Panc1 (cell line): ENCODE results near the gene TSHZ1. TPM values are rescaled to one million over a fixed set of nuclear protein-coding genes. Genes with fewer than 3 reads are reported as not detected.

Experiments
- ATAC-seq: fragments of 200-7000 bp; cut with Tn5 transposase; 2 replicates; pipeline ENCODE4 v1.9.1; 2020; ENCODE audit warnings: mild to moderate bottlenecking, moderate library complexity
- BruUV-seq: library from RNA; stranded (reverse); fragments of 400-500 nt; replicated peaks from 2 replicates; lab custom pipeline; 2021; lab: Mats Ljungman, UMichigan
- CTCF ChIA-PET: fragments of 300-600 bp; sonication (Branson Sonifier 250); formaldehyde crosslinking; loops from one replicate; lab custom pipeline; 2022; ENCODE audit warnings: antibody characterized with exemption; lab: Charles Lee
- POLR2A ChIA-PET: fragments of 300-600 bp; sonication (Branson Sonifier 250); formaldehyde crosslinking; loops from one replicate; lab custom pipeline; 2022; ENCODE audit warnings: antibody characterized with exemption; lab: Charles Lee
- DNase-seq: peaks from one replicate; pipeline ENCODE4 v3.0.0-alpha.2; 2010; ENCODE audit warnings: low read depth, low spot score
- H3K27ac ChIP-seq: 2 replicates; pipeline ENCODE4 v1.5.1; 2011; ENCODE audit warnings: mild to moderate bottlenecking, low read length, inconsistent platforms
- H3K27me3 ChIP-seq: fragments of 200-500 bp; sonication (Bioruptor generic); 2 replicates; pipeline ENCODE4 v1.6.0; 2014; ENCODE audit warnings: low read length, inconsistent platforms; ENCODE audit not compliant: control insufficient read depth, insufficient read depth
- H3K36me3 ChIP-seq: fragments of 200-500 bp; sonication (Bioruptor generic); 2 replicates; pipeline ENCODE4 v1.5.1; 2014; ENCODE audit warnings: inconsistent platforms, mild to moderate bottlenecking, low read length, moderate library complexity; ENCODE audit not compliant: control insufficient read depth, insufficient read depth
- H3K4me1 ChIP-seq: 2 replicates; pipeline ENCODE4 v1.5.1; 2011; ENCODE audit warnings: inconsistent platforms, mild to moderate bottlenecking, low read length, moderate library complexity; ENCODE audit not compliant: control insufficient read depth, insufficient read depth
- H3K4me3 ChIP-seq, 2 experiments: 2 replicates each; pipeline ENCODE4 v1.5.1; 2011 to 2012; ENCODE audit warnings: low read depth in 2 of 2, low read length in 2 of 2, mild to moderate bottlenecking in 2 of 2, inconsistent platforms in 1 of 2, moderate library complexity in 1 of 2
- H3K9me3 ChIP-seq: fragments of 200-500 bp; sonication (Bioruptor generic); 2 replicates; pipeline ENCODE4 v1.5.1; 2014; ENCODE audit warnings: low read depth, mild to moderate bottlenecking, inconsistent platforms, low read length, moderate library complexity; ENCODE audit not compliant: control insufficient read depth, insufficient read depth
- POLR2AphosphoS5 ChIP-seq: IDR thresholded peaks from 2 replicates; pipeline ENCODE4 v1.6.1; 2012; ENCODE audit warnings: mild to moderate bottlenecking, low read depth, low read length, moderate library complexity
- SIN3A ChIP-seq: IDR thresholded peaks from 2 replicates; pipeline ENCODE4 v1.6.1; 2012; ENCODE audit warnings: low read depth, mild to moderate bottlenecking, low read length, moderate library complexity, borderline replicate concordance; ENCODE audit not compliant: insufficient read depth
- TCF7L2 ChIP-seq: IDR thresholded peaks from 2 replicates; pipeline ENCODE4 v1.6.1; 2011; ENCODE audit warnings: mild to moderate bottlenecking, low read depth, low read length, inconsistent platforms
- in situ Hi-C: cut with HindIII; loops from 2 replicates; pipeline ENCODE4 v1.10.0; 2016; ENCODE audit warnings: low sequenced_read_pairs, low pct_unique_long_range_greater_than_20kb
- intact Hi-C: fragments of 100-400 bp; cut with micrococcal nuclease; formaldehyde crosslinking; loops from one replicate; pipeline ENCODE4 v1.10.0; 2022; ENCODE audit not compliant: unreplicated experiment
- total RNA-seq: library from RNA; stranded (reverse); gene quantifications from one replicate; pipeline ENCODE4 v1.2.1, GENCODE V29; 2021; ENCODE audit not compliant: unreplicated experiment
- TF ChIP-seq, protein P1 (sequence below): fragments of 450-650 bp; IDR thresholded peaks from 2 replicates; pipeline ENCODE4 v1.5.1; 2017; ENCODE audit warnings: mild to moderate bottlenecking
- TF ChIP-seq, protein P2 (sequence below), 2 experiments: IDR thresholded peaks; 2 replicates each; pipeline ENCODE4 v1.6.1; 2011 to 2012; ENCODE audit warnings: low read depth in 2 of 2, control low read depth in 1 of 2, low read length in 1 of 2, mild to moderate bottlenecking in 1 of 2, moderate library complexity in 1 of 2; ENCODE audit not compliant: insufficient read depth in 1 of 2

The TSHZ1 gene
- total RNA-seq, 1 experiment from 2014 or later: 10.0 TPM

DNA sequence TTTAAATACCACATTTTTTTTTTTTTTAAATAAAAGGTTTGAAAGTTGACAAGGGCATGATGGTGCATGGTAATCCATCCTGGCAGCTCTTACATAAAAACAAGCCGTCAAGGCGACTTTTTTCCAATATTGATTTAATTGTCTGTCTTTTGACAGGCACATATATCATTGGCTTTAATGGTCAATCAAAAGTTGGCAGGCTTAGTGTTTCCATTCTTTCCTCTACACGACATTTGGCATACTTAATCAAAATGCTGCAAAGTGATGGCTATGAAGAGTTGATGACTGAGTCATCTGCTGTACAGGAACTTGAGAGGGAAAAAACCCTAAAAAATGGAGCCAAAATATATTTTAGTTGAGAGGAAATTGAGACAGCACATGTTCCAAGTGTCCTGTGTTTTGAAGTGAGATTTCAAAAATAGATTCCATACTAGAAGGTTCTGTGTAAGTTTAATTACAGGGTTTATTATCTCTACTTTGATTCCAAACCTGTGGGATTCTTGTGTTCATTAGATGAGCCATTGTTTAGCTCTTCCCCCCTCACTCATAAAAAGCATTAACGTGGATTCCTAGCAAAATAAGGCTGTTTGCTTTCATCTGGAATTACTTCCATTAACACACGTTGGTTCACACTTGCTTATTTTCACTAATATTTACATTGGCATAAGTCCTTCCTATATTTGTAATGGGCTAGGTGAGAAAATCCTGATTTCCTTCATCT, 3.2 kb downstream of the TSHZ1 start:
- Histone ChIP-seq H3K4me3 (no peak overlapping the region), H3K36me3 (no peaks in the 10 kb centered on the region), H3K4me1 (peaks cover 29% of the 10 kb centered on the region), H3K27ac (no peak overlapping the region), H3K9me3 (no peaks in the 10 kb centered on the region), H3K27me3 (no peaks in the 10 kb centered on the region)
- ChIA-PET CTCF (no interaction called here), POLR2A (no interaction called here)
- DNase-seq (no peak), ATAC-seq (no peak)
- TF ChIP-seq, protein P1, sequence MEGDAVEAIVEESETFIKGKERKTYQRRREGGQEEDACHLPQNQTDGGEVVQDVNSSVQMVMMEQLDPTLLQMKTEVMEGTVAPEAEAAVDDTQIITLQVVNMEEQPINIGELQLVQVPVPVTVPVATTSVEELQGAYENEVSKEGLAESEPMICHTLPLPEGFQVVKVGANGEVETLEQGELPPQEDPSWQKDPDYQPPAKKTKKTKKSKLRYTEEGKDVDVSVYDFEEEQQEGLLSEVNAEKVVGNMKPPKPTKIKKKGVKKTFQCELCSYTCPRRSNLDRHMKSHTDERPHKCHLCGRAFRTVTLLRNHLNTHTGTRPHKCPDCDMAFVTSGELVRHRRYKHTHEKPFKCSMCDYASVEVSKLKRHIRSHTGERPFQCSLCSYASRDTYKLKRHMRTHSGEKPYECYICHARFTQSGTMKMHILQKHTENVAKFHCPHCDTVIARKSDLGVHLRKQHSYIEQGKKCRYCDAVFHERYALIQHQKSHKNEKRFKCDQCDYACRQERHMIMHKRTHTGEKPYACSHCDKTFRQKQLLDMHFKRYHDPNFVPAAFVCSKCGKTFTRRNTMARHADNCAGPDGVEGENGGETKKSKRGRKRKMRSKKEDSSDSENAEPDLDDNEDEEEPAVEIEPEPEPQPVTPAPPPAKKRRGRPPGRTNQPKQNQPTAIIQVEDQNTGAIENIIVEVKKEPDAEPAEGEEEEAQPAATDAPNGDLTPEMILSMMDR: no peak
- TF ChIP-seq TCF7L2: no peak
- TF ChIP-seq SIN3A: no peak
- no peak for TF ChIP-seq POLR2AphosphoS5
- TF ChIP-seq, protein P2, sequence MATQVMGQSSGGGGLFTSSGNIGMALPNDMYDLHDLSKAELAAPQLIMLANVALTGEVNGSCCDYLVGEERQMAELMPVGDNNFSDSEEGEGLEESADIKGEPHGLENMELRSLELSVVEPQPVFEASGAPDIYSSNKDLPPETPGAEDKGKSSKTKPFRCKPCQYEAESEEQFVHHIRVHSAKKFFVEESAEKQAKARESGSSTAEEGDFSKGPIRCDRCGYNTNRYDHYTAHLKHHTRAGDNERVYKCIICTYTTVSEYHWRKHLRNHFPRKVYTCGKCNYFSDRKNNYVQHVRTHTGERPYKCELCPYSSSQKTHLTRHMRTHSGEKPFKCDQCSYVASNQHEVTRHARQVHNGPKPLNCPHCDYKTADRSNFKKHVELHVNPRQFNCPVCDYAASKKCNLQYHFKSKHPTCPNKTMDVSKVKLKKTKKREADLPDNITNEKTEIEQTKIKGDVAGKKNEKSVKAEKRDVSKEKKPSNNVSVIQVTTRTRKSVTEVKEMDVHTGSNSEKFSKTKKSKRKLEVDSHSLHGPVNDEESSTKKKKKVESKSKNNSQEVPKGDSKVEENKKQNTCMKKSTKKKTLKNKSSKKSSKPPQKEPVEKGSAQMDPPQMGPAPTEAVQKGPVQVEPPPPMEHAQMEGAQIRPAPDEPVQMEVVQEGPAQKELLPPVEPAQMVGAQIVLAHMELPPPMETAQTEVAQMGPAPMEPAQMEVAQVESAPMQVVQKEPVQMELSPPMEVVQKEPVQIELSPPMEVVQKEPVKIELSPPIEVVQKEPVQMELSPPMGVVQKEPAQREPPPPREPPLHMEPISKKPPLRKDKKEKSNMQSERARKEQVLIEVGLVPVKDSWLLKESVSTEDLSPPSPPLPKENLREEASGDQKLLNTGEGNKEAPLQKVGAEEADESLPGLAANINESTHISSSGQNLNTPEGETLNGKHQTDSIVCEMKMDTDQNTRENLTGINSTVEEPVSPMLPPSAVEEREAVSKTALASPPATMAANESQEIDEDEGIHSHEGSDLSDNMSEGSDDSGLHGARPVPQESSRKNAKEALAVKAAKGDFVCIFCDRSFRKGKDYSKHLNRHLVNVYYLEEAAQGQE (IDR thresholded peaks at IDR 0.05; ENCODE audit: insufficient read depth in 1 of 2, low read depth in 2 of 2, low read length in 1 of 2): no peak
- no TSS peak for BruUV-seq
- in situ Hi-C loops (no loop called here), intact Hi-C loops (loop anchor here (10.0 kb wide), 1 partner anchor 559 kb away; no protein-coding TSS in a partner anchor)

DNA sequence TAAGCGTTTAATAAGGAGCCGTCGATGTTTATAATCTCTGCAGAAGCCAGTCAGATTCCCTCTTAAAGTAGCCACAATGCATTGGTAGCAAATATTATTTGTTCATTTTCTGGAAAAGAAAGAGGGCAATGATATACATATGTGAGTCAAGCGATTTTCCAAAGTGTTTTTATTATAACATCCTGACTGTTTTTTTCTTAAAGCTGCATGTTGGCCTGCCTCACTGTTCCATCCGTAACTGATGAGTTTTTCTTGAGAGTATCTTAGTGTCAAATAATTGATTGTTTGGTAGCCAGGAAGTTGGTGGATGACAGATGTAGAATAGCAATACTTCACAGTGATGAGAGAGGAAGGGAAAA, 3.7 kb downstream of the TSHZ1 start:
- BruUV-seq: no TSS peak
- in situ Hi-C loops: no loop called here
- Histone ChIP-seq H3K27me3 (no peaks in the 10 kb centered on the region), H3K9me3 (no peaks in the 10 kb centered on the region), H3K4me1 (peaks cover 29% of the 10 kb centered on the region), H3K4me3 (no peak overlapping the region), H3K27ac (no peak overlapping the region), H3K36me3 (no peaks in the 10 kb centered on the region)
- ATAC-seq (no peak), DNase-seq (no peak)
- intact Hi-C loops: loop anchor here (10.0 kb wide), 1 partner anchor 560 kb away; no protein-coding TSS in a partner anchor
- POLR2A ChIA-PET: no interaction called here
- CTCF ChIA-PET: no interaction called here
- TF ChIP-seq, protein P1: no peak
- TF ChIP-seq POLR2AphosphoS5 (no peak), SIN3A (no peak)
